Measurements from ENCODE around the gene PCK2. TPM values are rescaled to one million over a fixed set of nuclear protein-coding genes. Genes with fewer than 3 reads are reported as not detected.
A peak's percentile ranks its signal among the peaks of the same experiment; 100 is the strongest.

PCK2 gene
- total and polyA plus RNA-seq, 8 donors = 12.9 to 61.3 (median 16.6) TPM

DNA sequence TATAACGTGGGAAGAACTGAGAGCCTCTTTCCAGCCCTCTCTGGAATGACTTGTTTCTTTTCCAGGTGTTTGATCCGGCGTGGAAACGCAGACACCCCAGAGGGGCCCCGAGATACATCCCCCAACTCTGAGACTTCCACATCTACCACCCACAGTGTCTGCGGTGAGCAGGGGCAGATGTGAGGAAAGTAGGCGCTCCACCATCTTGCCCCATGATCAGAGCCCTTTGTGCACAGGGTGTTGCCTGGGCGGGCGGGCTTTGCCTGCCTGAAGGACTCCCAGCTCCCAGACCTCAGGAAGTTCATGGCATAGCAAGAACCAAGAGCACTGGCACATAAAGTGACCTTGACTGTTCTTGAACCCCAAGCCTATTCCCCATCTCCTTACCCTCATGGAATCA is 39.5 kb upstream of the PCK2 start:
- peaks cover 0 to 19% of the 10 kb centered on the region in 2 donors for H3K4me1 ChIP-seq
- H3K4me3 ChIP-seq = no peak overlapping the region
- H3K27ac ChIP-seq = no peak overlapping the region
- no peak for DNase-seq
- TF ChIP-seq, protein P1, sequence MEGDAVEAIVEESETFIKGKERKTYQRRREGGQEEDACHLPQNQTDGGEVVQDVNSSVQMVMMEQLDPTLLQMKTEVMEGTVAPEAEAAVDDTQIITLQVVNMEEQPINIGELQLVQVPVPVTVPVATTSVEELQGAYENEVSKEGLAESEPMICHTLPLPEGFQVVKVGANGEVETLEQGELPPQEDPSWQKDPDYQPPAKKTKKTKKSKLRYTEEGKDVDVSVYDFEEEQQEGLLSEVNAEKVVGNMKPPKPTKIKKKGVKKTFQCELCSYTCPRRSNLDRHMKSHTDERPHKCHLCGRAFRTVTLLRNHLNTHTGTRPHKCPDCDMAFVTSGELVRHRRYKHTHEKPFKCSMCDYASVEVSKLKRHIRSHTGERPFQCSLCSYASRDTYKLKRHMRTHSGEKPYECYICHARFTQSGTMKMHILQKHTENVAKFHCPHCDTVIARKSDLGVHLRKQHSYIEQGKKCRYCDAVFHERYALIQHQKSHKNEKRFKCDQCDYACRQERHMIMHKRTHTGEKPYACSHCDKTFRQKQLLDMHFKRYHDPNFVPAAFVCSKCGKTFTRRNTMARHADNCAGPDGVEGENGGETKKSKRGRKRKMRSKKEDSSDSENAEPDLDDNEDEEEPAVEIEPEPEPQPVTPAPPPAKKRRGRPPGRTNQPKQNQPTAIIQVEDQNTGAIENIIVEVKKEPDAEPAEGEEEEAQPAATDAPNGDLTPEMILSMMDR (IDR thresholded peaks at IDR 0.05) = no peak
- no peak for ATAC-seq
- H3K36me3 ChIP-seq = no peaks in the 10 kb centered on the region
- H3K9me3 ChIP-seq = no peaks in the 10 kb centered on the region
- intact Hi-C loops (cut with DNase I) = no loop called here
- H3K27me3 ChIP-seq = peaks cover 0 to 37% of the 10 kb centered on the region in 2 donors

DNA sequence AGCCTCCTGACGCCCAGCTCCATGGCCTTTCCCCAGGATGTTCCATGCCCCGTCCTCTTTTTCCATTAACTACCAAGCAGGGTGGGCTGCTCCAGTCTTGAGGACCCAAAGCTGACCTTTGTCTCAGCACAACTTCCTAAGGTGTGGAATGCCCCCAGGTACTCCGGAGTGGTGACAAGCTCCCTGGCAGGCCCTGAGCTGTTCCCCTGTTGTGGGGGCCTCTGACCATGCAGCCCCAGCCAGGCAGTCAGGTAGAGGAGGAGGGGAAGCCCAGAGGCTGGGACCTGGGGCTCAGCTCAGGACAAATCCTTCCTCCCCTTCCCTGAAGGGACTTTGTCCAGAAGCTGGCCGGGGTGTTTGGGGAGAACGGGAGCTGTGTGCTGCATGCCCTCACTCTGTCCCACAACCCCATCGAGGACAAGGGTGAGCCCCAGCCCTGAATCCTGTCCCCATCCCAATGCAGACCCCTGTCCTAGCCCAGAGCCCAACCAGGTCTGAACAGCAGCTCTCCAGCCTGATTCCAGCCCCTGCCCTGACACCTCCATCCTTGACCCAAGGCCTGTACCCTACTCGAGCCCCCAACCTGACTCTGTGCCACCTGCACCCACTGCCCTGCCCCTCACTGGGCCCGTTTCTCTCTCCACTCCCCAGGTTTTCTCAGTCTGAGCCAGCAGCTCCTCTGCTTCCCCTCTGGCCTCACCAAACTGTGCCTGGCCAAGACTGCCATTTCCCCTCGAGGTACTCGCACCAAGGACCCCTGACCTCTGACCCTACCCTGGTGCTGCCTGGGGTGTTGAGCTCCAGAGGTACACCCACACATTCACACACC is 37.9 kb upstream of the PCK2 start:
- DNase-seq (peak in 1 of 4 donors; percentile 25), ATAC-seq (no peak)
- Histone ChIP-seq H3K4me3 (no peak overlapping the region), H3K36me3 (no peaks in the 10 kb centered on the region), H3K27me3 (peaks cover 0 to 37% of the 10 kb centered on the region in 2 donors), H3K9me3 (no peaks in the 10 kb centered on the region), H3K4me1 (peaks cover 0 to 17% of the 10 kb centered on the region in 2 donors), H3K27ac (no peak overlapping the region)
- TF ChIP-seq, protein P1 (IDR thresholded peaks at IDR 0.05) = no peak
- intact Hi-C loops (cut with DNase I) = no loop called here

DNA sequence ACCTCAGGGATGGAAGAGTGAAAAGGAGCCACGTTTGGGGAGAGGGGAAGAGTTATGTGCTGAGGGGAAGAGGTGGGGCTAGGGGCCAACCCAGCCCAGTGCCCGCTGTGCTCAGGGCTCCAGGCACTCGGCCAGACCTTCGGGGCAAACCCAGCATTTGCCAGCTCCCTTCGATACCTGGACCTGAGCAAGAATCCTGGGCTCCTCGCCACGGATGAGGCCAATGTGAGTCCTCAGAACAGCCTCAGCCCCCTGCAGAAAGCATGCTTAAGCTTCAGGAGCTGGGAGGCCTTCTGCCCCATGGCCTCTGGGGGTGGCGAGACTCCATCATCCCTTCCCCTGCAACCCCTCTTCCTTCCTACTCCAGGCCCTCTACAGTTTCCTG is 37.3 kb upstream of the PCK2 start:
- DNase-seq (peak in 1 of 4 donors; percentile 19), ATAC-seq (no peak)
- Histone ChIP-seq H3K9me3 (no peaks in the 10 kb centered on the region), H3K27ac (no peak overlapping the region), H3K4me1 (peaks cover 0 to 11% of the 10 kb centered on the region in 2 donors), H3K36me3 (no peaks in the 10 kb centered on the region), H3K27me3 (peaks cover 0 to 32% of the 10 kb centered on the region in 2 donors), H3K4me3 (no peak overlapping the region)
- intact Hi-C loops (cut with DNase I) = no loop called here
- TF ChIP-seq, protein P1 (IDR thresholded peaks at IDR 0.05) = no peak

DNA sequence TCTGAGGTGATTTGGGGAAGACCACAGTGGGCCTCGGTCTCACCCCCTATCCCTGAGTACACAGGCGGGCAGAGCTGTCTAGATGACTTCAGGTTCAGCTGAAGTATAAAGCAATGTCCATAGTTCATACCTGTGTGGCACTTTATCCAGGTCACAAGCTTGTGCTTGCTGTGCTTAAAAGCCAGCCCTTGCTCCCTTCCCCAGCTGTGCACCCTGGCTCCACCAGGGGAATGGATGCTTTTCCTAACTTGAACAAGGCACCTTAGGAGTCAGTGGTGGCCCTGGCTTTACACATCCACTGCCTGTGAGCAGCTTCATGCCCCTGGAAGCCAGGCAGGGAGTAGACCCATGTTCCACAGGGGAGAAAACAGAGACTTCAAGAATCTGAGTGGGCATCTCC is 36.8 kb upstream of the PCK2 start:
- Histone ChIP-seq H3K4me1 (peaks cover 0 to 6% of the 10 kb centered on the region in 2 donors), H3K4me3 (no peak overlapping the region), H3K27me3 (peaks cover 0 to 27% of the 10 kb centered on the region in 2 donors), H3K9me3 (no peaks in the 10 kb centered on the region), H3K27ac (no peak overlapping the region), H3K36me3 (no peaks in the 10 kb centered on the region)
- intact Hi-C loops (cut with DNase I) = no loop called here
- TF ChIP-seq, protein P1 (IDR thresholded peaks at IDR 0.05) = no peak
- no peak for DNase-seq
- no peak for ATAC-seq

- TF ChIP-seq, protein P1 (IDR thresholded peaks at IDR 0.05) = no peak
- Histone ChIP-seq H3K9me3 (no peaks in the 10 kb centered on the region), H3K4me1 (peaks cover 0 to under 1% of the 10 kb centered on the region in 2 donors), H3K36me3 (no peaks in the 10 kb centered on the region), H3K27ac (no peak overlapping the region), H3K4me3 (no peak overlapping the region), H3K27me3 (peaks cover 0 to 21% of the 10 kb centered on the region in 2 donors)
- intact Hi-C loops (cut with DNase I) = no loop called here
- ATAC-seq (no peak), DNase-seq (peak in 1 of 4 donors; percentile 59)
These were observed 36.2 kb upstream of the PCK2 start for GRCh38 chr14:24057867-24058259.

Data from left lung (tissue), 10 donors.